ENCODE measurements around the gene RBM47. TPM values are rescaled to one million over a fixed set of nuclear protein-coding genes. Genes with fewer than 3 reads are reported as not detected.

The RBM47 gene
- total RNA-seq, 1 experiment from 2014 or later = 0.28 TPM

DNA sequence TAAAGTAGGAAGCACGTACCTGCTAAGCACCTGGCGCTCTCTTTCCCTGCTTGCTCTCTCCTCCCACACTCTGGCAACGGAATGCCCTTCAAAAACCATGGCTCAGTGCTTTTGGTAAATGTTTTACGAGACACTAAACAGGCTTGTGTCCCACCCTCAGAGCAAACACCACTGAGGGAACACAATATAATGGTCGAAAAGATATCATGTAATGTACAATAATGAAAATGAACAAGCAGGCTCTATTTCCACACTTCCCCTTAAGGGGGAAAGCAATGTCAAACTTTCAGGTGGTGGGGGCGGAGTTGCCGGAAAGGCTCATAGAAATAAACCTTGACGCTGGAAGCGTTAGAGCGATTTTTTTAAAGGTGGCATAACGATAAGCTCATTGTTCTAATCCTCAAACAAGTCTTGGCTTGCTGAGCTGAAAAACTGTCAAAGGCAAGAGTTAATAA is 115.1 kb downstream of the RBM47 start:
- intact Hi-C loops (cut with micrococcal nuclease; ENCODE audit: unreplicated experiment) = no loop called here
- BruUV-seq (replicated peaks) = no TSS peak
- no peaks in the 10 kb centered on the region for H3K4me1 ChIP-seq (ENCODE audit: insufficient read depth, low read length, poor library complexity, severe bottlenecking)
- H3K27ac ChIP-seq (ENCODE audit: low read depth, low read length, poor library complexity, severe bottlenecking) = no peak overlapping the region
- ChIA-PET CTCF (no interaction called here), POLR2A (ENCODE audit: low non-redundant PET) (no interaction called here)
- H3K36me3 ChIP-seq (ENCODE audit: insufficient read depth, low read length, poor library complexity, severe bottlenecking) = no peaks in the 10 kb centered on the region
- no peak overlapping the region for H3K4me3 ChIP-seq (ENCODE audit: low read depth, low read length, poor library complexity, severe bottlenecking)
- no peaks in the 10 kb centered on the region for H3K9me3 ChIP-seq (ENCODE audit: low read depth, low read length, poor library complexity, severe bottlenecking)
- H3K27me3 ChIP-seq (replicated peaks; ENCODE audit: insufficient read depth, low read depth, low read length, poor library complexity) = no peaks in the 10 kb centered on the region
- TF ChIP-seq, protein P1, sequence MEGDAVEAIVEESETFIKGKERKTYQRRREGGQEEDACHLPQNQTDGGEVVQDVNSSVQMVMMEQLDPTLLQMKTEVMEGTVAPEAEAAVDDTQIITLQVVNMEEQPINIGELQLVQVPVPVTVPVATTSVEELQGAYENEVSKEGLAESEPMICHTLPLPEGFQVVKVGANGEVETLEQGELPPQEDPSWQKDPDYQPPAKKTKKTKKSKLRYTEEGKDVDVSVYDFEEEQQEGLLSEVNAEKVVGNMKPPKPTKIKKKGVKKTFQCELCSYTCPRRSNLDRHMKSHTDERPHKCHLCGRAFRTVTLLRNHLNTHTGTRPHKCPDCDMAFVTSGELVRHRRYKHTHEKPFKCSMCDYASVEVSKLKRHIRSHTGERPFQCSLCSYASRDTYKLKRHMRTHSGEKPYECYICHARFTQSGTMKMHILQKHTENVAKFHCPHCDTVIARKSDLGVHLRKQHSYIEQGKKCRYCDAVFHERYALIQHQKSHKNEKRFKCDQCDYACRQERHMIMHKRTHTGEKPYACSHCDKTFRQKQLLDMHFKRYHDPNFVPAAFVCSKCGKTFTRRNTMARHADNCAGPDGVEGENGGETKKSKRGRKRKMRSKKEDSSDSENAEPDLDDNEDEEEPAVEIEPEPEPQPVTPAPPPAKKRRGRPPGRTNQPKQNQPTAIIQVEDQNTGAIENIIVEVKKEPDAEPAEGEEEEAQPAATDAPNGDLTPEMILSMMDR (conservative IDR thresholded peaks at IDR 0.05; ENCODE audit: low read depth, low read length) = no peak
- no peak for TF ChIP-seq EZH2 (IDR thresholded peaks at IDR 0.05; ENCODE audit: borderline replicate concordance, low read depth, low read length, poor library complexity, severe bottlenecking)
- DNase-seq (ENCODE audit: low spot score) = no peak

- POLR2A ChIA-PET (ENCODE audit: low non-redundant PET) = no interaction called here
- TF ChIP-seq EZH2 (IDR thresholded peaks at IDR 0.05; ENCODE audit: borderline replicate concordance, low read depth, low read length, poor library complexity, severe bottlenecking) = no peak
- TF ChIP-seq, protein P1 (conservative IDR thresholded peaks at IDR 0.05; ENCODE audit: low read depth, low read length) = no peak
- no peaks in the 10 kb centered on the region for H3K9me3 ChIP-seq (ENCODE audit: low read depth, low read length, poor library complexity, severe bottlenecking)
- H3K4me3 ChIP-seq (ENCODE audit: low read depth, low read length, poor library complexity, severe bottlenecking) = no peak overlapping the region
- CTCF ChIA-PET = no interaction called here
- no TSS peak for BruUV-seq (replicated peaks)
- intact Hi-C loops (cut with micrococcal nuclease; ENCODE audit: unreplicated experiment) = no loop called here
- no peaks in the 10 kb centered on the region for H3K36me3 ChIP-seq (ENCODE audit: insufficient read depth, low read length, poor library complexity, severe bottlenecking)
- H3K4me1 ChIP-seq (ENCODE audit: insufficient read depth, low read length, poor library complexity, severe bottlenecking) = no peaks in the 10 kb centered on the region
- no peak overlapping the region for H3K27ac ChIP-seq (ENCODE audit: low read depth, low read length, poor library complexity, severe bottlenecking)
- H3K27me3 ChIP-seq (replicated peaks; ENCODE audit: insufficient read depth, low read depth, low read length, poor library complexity) = no peaks in the 10 kb centered on the region
- DNase-seq (ENCODE audit: low spot score) = no peak
Measured at GRCh38 chr4:40511036-40511614, 118.5 kb downstream of the RBM47 start.

GRCh38 chr4:40507977-40508376 is 121.7 kb downstream of the RBM47 start:
- intact Hi-C loops (cut with micrococcal nuclease; ENCODE audit: unreplicated experiment) = no loop called here
- no peak overlapping the region for H3K27ac ChIP-seq (ENCODE audit: low read depth, low read length, poor library complexity, severe bottlenecking)

More at GRCh38 chr4:40507977-40508376, 121.7 kb downstream of the RBM47 start:
- no peaks in the 10 kb centered on the region for H3K36me3 ChIP-seq (ENCODE audit: insufficient read depth, low read length, poor library complexity, severe bottlenecking)
- TF ChIP-seq, protein P1 (conservative IDR thresholded peaks at IDR 0.05; ENCODE audit: low read depth, low read length) = peak; percentile 46
- no peak for TF ChIP-seq EZH2 (IDR thresholded peaks at IDR 0.05; ENCODE audit: borderline replicate concordance, low read depth, low read length, poor library complexity, severe bottlenecking)
- H3K4me3 ChIP-seq (ENCODE audit: low read depth, low read length, poor library complexity, severe bottlenecking) = no peak overlapping the region
- CTCF ChIA-PET = no interaction called here
- H3K27me3 ChIP-seq (replicated peaks; ENCODE audit: insufficient read depth, low read depth, low read length, poor library complexity) = no peaks in the 10 kb centered on the region
- peak; percentile 37 for DNase-seq (ENCODE audit: low spot score)
- H3K4me1 ChIP-seq (ENCODE audit: insufficient read depth, low read length, poor library complexity, severe bottlenecking) = no peaks in the 10 kb centered on the region
- POLR2A ChIA-PET (ENCODE audit: low non-redundant PET) = no interaction called here
- no TSS peak for BruUV-seq (replicated peaks)
- no peaks in the 10 kb centered on the region for H3K9me3 ChIP-seq (ENCODE audit: low read depth, low read length, poor library complexity, severe bottlenecking)
